Uterus (tissue), 4 donors: ENCODE results near the gene DIDO1. TPM values are rescaled to one million over a fixed set of nuclear protein-coding genes. Genes with fewer than 3 reads are reported as not detected.

ENCODE experiments used
- DNase-seq, 2 donors: peaks; one replicate each; pipeline ENCODE4 v3.0.0-alpha.2; 2019 to 2020
- H3K27ac ChIP-seq, 2 donors: fragments of 200-600 bp; sonication (generic); 1 replicate in 1 of 2; 2 replicates in 1 of 2; pipeline ENCODE4 v1.5.1; 2016 to 2018
- H3K27me3 ChIP-seq, 2 donors: fragments of 200-600 bp; sonication (generic); one replicate each; pipeline ENCODE4 v1.5.1; 2018 to 2019; ENCODE audit warnings: control low read depth in 1 of 2
- H3K36me3 ChIP-seq, 2 donors: fragments of 200-600 bp; sonication (generic); one replicate each; pipeline ENCODE4 v1.5.1; 2019; ENCODE audit warnings: control low read depth in 1 of 2
- H3K4me1 ChIP-seq, 2 donors: fragments of 200-600 bp; sonication (generic); one replicate each; pipeline ENCODE4 v1.5.1; 2018 to 2019; ENCODE audit warnings: control low read depth in 1 of 2
- H3K4me3 ChIP-seq, 2 donors: fragments of 200-600 bp; sonication (generic); 1 replicate in 1 of 2; 2 replicates in 1 of 2; pipeline ENCODE4 v1.5.1; 2018 to 2019; ENCODE audit warnings: mild to moderate bottlenecking in 1 of 2
- H3K9me3 ChIP-seq, 2 donors: fragments of 200-600 bp; sonication (generic); one replicate each; pipeline ENCODE4 v1.5.1; 2019; ENCODE audit warnings: control low read depth in 1 of 2
- POLR2A ChIP-seq, 2 donors: fragments of 450-650 bp; IDR thresholded peaks; one replicate each; pipeline ENCODE4 v1.6.1; 2016; ENCODE audit warnings: antibody characterized with exemption in 2 of 2, mild to moderate bottlenecking in 1 of 2, moderate library complexity in 1 of 2
- intact Hi-C: fragments of 100-400 bp; cut with DNase I; formaldehyde crosslinking; loops from one replicate; pipeline ENCODE4 v1.15.1; 2023; ENCODE audit warnings: low total_unique reads
- total RNA-seq, 4 donors: library from RNA; depleted of rRNA in 3 of 4; stranded (reverse); fragments of >200 nt in 3 of 4; gene quantifications; one replicate each; pipeline versions ENCODE4 v1.1.0 to v1.2.4, GENCODE V29; 2014 to 2023
- TF ChIP-seq, protein P1 (sequence below), 4 experiments: fragments of 200-600 bp in 2 of 4; fragments of 450-650 bp in 2 of 4; sonication (generic) in 2 of 4; IDR thresholded peaks; one replicate each; pipeline ENCODE4 v1.5.1; 2016 to 2019; ENCODE audit warnings: antibody characterized with exemption in 4 of 4, mild to moderate bottlenecking in 2 of 4, moderate library complexity in 1 of 4
- donor health status: DM: yes; HTN: yes; CAD: no.

The DIDO1 gene
- total RNA-seq, 4 donors from 2014 or later: 20.9 to 92.8 (median 78.8) TPM

DNA sequence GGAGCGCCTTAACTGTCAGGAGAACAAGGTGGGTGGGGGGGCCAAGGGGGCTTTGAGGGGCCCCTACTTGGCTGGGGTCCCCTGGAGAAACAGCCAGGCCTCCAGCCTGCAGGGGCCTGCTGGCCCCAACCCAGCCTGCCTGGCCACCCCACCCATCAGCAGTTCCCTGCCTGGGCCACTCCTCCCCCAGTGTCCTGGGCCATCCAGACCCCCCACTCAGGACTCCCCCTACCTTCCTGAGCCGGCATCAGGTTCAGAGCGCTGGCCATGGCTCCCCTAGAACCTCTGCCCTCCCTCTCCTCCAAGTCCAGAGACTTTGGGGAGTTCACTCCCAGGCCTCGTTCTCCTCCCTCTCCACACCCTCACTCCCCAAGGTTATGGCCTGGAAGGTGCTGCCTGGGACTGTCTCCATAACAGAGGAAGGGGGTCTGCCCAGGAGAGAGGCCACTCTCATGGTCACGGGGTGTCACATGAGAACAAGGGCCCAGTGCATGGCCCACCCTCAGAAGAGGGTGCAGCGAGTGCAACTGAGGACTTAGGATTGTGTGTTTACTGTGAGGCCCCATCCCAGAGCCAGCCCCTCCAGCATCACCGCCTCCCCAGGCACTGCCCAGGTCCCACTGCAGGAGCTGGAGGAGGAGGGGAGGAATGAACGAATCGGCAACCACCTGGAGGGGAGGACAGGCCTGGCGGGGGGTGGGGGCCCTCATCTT lies 32.2 kb upstream of the DIDO1 start:
- TF ChIP-seq POLR2A (IDR thresholded peaks at IDR 0.05): no peak
- TF ChIP-seq, protein P1, sequence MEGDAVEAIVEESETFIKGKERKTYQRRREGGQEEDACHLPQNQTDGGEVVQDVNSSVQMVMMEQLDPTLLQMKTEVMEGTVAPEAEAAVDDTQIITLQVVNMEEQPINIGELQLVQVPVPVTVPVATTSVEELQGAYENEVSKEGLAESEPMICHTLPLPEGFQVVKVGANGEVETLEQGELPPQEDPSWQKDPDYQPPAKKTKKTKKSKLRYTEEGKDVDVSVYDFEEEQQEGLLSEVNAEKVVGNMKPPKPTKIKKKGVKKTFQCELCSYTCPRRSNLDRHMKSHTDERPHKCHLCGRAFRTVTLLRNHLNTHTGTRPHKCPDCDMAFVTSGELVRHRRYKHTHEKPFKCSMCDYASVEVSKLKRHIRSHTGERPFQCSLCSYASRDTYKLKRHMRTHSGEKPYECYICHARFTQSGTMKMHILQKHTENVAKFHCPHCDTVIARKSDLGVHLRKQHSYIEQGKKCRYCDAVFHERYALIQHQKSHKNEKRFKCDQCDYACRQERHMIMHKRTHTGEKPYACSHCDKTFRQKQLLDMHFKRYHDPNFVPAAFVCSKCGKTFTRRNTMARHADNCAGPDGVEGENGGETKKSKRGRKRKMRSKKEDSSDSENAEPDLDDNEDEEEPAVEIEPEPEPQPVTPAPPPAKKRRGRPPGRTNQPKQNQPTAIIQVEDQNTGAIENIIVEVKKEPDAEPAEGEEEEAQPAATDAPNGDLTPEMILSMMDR (IDR thresholded peaks at IDR 0.05): no peak
- Histone ChIP-seq H3K4me1 (peaks cover 0 to 7% of the 10 kb centered on the region in 2 donors), H3K27me3 (no peaks in the 10 kb centered on the region), H3K4me3 (no peak overlapping the region), H3K9me3 (no peaks in the 10 kb centered on the region), H3K27ac (no peak overlapping the region), H3K36me3 (no peaks in the 10 kb centered on the region)
- intact Hi-C loops: no loop called here
- DNase-seq: no peak

DNA sequence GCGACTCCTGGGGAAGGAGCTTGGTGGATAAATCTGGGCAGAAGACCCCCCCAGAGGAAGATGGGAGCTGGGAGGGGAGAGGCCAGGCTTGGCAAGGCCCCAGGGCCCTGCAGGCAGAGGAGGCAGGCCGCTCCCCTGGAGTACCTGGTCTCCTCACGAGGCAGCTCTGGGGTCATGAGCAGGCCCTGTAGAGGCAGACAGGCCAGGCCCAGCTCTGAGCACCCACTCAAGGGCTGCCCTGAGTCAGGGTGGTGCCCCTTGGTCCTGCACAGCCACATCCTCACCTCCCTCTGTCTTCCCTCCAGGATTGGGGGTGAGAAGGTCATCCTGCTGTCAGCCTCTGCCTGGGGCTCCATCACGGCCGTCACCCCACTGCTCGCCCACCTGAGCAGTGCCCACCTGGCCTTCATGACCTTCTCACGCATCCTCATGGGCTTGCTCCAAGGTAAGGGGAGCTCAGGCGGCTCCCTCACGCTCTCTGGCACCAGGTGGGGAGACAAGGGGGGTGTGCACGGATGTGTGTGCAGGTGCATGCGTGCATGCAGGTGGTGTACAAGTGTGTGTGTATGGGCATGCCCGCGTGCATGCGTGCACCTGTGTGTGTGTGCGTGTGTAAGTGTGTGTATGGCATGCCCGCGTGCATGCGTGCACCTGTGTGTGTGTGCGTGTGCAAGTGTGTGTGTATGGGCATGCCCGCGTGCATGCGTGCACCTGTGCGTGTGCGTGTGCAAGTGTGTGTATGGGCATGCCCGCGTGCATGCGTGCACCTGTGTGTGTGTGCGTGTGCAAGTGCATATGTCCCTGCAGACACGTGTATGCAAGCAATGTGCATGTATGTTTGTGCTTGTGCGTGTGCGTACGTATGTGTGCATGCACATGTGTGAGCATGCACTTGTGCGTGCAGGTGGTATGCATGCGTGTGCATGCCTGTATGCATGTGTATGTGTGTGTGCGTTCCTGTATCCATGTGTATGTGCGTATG lies 31.1 kb upstream of the DIDO1 start:
- intact Hi-C loops: no loop called here

DNA sequence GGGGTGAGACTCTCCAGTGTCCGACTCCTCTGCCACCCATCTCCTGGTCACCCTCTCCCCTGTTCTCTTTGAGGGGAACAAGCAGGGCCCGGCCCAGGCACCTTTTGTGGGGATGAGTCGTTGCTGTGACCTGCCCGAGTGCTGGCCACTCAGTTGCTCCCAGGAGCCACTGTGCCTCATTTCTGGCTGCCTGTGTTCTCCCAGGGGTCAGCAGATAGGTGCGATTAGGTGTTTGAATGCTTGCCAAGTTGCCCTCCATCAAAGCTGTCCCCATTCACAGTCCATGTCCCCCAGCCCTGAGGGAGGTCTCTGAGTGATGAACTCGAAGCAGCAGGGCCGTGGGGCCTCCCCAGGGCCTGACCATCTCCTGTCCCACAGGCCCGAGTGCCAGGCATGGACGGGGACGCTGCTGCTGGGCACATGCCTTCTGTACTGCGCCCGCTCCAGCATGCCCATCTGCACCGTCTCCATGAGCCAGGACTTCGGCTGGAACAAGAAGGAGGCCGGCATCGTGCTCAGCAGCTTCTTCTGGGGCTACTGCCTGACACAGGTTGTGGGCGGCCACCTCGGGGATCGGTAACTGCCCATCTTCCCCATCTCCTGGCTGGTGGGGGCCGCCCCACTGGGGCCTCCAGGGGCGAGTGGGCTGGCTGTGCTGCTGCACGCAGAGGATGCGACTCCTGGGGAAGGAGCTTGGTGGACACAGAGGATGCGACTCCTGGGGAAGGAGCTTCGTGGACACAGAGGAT lies 30.3 kb upstream of the DIDO1 start:
- DNase-seq: no peak
- intact Hi-C loops: no loop called here
- no peak overlapping the region for H3K27ac ChIP-seq

More for the DNA sequence above, 31.1 kb upstream of the DIDO1 start:
- peaks cover 5 to 16% of the 10 kb centered on the region in 2 donors for H3K4me1 ChIP-seq
- no peaks in the 10 kb centered on the region for H3K9me3 ChIP-seq
- H3K36me3 ChIP-seq: no peaks in the 10 kb centered on the region
- H3K4me3 ChIP-seq: no peak overlapping the region
- no peak for DNase-seq
- no peak for TF ChIP-seq POLR2A (IDR thresholded peaks at IDR 0.05)
- TF ChIP-seq, protein P1 (IDR thresholded peaks at IDR 0.05): no peak
- H3K27ac ChIP-seq: no peak overlapping the region
- H3K27me3 ChIP-seq: no peaks in the 10 kb centered on the region

DNA sequence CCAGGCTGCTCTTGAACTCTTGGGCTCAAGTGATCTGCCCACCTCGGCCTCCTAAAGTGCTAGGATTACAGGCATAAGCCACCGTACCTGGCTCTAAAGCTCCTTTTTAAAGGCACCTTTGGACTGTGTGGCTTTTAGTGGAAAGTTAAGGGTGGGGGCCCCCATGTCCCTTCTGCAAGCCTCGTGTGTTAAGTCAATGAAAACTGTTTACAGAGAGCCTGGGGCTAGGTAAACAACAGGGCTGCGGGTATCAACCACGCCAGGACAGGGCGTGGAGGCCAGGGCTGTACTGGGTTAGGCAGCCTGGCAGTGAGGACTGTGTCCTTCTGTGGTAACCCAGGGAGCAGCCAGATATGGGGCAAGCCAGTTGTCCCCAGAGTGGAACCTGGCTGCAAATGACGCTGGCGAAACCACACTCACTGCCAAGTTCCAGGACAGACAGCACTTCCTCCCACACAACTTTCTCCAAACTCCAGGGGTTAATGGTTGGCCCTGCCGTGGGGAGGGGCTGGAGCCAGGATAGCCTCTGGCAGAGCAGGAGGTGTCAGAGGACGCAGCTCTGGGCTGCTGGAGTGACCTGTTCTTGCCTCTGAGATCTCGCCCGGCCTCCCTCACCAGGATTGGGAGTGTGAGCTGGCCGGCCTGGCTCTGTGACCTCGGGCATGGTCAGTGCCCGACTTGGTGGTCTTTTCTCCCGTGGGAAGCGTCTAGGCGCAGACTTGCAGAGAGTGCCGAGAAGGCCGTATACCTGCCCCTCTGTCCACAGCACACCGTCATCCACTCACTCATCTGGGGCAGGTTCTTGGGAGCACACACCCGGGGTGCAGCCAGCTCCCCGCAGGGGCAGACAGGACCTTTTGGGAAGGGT lies 29.4 kb upstream of the DIDO1 start:
- peaks cover 5 to 18% of the 10 kb centered on the region in 2 donors for H3K4me1 ChIP-seq
- no peak overlapping the region for H3K4me3 ChIP-seq
- no peaks in the 10 kb centered on the region for H3K27me3 ChIP-seq
- TF ChIP-seq, protein P1 (IDR thresholded peaks at IDR 0.05): no peak
- TF ChIP-seq POLR2A (IDR thresholded peaks at IDR 0.05): no peak
- no peak overlapping the region for H3K27ac ChIP-seq
- H3K9me3 ChIP-seq: no peaks in the 10 kb centered on the region
- DNase-seq: no peak
- no peaks in the 10 kb centered on the region for H3K36me3 ChIP-seq
- intact Hi-C loops: no loop called here

More for the DNA sequence above, 30.3 kb upstream of the DIDO1 start:
- Histone ChIP-seq H3K9me3 (no peaks in the 10 kb centered on the region), H3K36me3 (no peaks in the 10 kb centered on the region), H3K27me3 (no peaks in the 10 kb centered on the region), H3K4me3 (no peak overlapping the region), H3K4me1 (peaks cover 5 to 18% of the 10 kb centered on the region in 2 donors)
- TF ChIP-seq POLR2A (IDR thresholded peaks at IDR 0.05): no peak
- TF ChIP-seq, protein P1 (IDR thresholded peaks at IDR 0.05): no peak
